Activated gamma-delta T cell treated with Interleukin-2 at 50 U/mL for 16 hours (primary cell): ENCODE measurements around the gene NEU3.
A peak's percentile ranks its signal among the peaks of the same experiment; 100 is the strongest.
"Not testable (repeated sequence)": the region's sequence is repeated elsewhere in the genome, so short reads cannot be mapped to it uniquely, and the experiment has no call there.

Experiments used
- DNase-seq: peaks from one replicate; pipeline ENCODE4 v3.0.0-alpha.2; 2020

NEU3 gene

DNA sequence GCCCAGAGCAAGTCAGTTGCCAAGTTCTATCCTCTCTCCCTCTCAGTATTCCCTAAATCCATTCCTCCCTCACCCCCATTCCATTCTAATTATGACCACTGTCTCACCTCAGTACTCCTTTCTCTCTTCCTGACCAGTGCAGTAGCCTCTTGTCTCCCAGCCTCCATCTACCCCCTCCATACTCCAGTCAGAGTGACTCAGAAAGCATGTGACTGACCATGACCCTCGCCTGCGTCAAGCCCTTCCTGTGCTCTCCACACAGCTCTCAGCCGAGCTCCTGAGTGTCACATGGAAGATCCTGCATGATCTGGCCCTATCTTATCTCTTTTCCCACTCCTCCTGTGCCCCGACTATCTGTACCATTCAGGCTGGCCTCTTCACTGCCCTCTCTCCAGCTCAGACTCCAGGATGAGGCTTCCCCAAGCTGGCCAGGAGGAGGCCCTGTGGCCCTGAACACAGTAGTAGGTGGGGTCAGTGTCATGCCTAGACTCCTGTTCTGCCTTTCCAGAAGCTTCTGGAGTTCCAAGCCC is 42.6 kb downstream of the NEU3 start:
- no peak for DNase-seq

- peak; percentile 59 for DNase-seq
Observed at GRCh38 chr11:75031771-75032549, 43.2 kb downstream of the NEU3 start.

- DNase-seq, result no peak
Observed at GRCh38 chr11:75032550-75032935, 43.8 kb downstream of the NEU3 start.

DNA sequence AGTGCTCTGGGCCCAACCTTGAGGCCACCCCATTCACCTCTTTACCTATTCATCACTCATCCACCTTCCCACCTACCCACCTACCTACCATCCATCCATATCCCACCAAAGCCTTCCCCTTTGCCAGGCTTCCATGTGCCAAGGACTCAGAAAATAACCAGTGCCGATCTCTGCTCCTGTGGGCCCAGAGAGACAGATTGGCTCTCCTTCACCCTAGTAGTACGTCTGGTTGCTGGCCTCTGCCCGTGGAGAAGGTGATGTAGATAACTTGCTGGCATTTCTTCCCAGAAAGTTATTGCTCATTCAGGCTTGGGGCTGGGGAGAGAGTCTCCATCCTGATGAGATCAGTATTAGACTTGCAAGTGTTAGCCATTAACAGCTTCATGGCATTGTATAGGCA is 45.2 kb downstream of the NEU3 start:
- DNase-seq, result no peak

DNA sequence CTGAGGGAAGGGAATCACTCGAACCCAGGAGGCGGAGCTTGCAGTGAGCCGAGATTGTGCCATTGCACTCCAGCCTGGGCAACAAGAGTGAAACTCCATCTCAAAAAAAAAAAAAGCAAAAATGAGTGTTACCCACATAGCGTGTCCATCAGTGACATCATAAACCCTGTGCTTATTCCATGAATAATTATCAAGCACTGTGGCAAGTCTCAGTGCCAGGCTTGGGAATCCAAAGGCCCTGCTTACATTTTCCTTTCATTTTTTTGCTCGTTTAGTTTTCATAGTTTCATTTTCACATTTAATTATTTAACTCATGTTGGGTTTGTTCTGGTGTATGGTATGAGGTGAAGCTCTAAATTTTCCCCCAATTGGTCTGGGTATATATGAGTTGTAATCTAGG is 46.5 kb downstream of the NEU3 start:
- no peak for DNase-seq

DNA sequence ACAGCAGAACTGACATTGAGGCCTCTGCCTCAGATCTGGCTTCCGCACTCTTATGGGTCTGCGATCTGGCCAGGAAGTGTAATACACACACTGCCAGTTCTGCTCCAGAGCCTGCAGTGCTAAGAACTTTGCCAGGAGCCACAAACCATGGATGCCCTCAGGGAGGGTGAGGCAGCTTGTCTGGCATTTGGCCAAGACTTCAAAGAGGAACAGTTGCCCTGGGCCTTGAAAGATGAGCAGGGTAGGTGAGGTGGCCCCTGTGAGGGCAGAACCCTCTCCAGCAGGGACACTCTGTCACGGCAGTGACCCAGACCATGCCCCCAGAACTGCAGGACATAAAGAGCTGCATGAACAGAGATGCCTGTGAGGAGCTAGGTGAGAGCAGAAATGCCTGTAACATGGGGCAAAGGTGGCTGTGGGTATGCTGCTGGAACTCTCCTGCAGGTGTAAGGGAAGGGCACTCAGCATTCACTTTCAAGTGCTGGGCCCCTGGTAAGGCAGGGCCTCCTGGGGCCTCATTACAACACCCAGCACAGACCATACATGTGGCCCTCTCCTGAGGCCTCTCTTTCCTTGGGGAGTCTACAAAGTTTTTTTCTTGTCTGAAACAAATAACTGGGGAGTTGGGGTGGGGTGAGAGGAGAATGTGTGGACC is 47.3 kb downstream of the NEU3 start:
- DNase-seq, result no peak

DNA sequence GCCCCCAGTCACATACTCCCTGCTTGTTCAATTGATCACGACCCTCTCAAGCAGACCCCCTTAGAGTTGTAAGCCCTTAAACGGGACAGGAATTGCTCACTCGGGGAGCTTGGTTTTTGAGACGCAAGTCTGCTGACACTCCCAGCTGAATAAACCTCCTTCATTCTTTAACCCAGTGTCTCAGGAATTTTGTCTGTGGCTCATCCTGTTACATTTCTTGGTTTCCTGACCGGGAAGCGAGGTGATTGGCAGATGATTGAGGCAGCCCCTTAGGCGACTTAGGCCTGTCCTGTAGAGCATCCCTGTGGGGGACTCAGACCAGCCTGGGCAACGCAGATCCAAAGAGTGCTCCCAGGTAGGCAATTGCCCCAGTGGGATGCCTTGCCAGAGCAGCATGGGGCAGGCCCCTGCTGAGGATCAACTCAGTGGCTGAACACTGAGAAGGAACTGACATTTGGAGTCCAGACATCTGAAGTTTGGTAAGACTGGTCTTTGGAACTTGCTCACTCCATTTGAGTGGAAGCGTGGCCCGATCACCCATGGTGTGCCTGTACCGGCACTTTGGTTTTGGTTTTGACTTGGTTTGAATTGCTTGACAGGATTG is 51.5 kb downstream of the NEU3 start:
- no peak for DNase-seq

GRCh38 chr11:75041263-75041662 is 52.5 kb downstream of the NEU3 start:
- no peak for DNase-seq

DNA sequence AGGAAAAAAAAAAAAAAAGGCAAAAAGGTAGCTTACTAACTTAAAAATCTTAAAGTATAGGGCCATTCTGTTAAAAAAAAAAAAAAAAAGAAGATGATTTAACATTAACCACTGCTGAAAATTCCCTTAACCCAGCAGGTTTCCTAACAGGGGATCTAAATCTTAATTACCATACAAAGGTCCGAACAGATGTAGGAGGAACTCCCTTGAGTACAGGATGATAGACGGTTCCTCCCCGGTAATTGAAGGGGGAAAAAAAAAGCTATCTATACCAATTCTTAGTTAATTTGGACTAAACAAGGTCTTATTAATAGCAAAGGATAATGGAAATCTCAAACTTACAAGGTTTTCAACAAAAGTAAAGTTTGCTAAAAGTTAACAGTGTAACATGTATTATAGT is 53.1 kb downstream of the NEU3 start:
- DNase-seq, result not testable (repeated sequence)

- not testable (repeated sequence) for DNase-seq
Observed at GRCh38 chr11:75044381-75045170, 55.8 kb downstream of the NEU3 start.

DNA sequence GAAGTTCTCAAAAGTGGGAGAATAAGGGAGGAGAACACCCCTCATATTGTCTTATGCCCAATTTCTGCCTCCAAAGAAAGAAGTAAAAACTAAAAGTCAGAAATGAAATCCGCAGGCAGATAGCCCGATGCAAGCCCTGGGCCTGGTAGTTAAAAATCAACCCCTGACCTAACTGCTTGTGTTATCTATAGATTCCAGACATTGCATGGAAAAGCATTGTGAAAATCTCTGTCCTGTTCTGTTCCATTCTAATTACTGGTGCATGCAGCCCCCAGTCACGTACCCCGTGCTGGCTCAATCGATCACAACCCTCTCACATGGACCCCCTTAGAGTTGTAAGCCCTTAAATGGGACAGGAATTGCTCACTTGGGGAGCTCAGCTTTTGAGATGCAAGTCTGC is 57.9 kb downstream of the NEU3 start:
- DNase-seq, result not testable (repeated sequence)

DNA sequence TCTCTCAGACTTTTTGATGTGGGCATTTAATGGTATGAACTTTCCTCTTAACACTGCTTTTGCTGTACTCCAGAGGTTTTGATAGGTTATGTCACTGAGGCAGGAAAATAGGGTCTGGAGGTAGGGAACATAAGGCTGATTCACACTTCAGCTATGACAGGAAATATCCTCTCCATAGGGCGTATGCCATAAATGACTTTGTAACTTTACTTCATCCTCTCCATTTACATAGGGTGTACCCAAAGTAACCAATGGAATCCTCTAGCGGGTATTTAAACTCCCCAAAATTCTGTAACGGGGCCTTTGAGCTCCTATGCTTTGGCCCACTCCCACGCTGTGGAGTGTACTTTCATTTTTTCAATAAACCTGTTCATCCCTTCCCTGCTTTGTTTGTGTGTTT is 58.5 kb downstream of the NEU3 start:
- DNase-seq, result no peak

DNA sequence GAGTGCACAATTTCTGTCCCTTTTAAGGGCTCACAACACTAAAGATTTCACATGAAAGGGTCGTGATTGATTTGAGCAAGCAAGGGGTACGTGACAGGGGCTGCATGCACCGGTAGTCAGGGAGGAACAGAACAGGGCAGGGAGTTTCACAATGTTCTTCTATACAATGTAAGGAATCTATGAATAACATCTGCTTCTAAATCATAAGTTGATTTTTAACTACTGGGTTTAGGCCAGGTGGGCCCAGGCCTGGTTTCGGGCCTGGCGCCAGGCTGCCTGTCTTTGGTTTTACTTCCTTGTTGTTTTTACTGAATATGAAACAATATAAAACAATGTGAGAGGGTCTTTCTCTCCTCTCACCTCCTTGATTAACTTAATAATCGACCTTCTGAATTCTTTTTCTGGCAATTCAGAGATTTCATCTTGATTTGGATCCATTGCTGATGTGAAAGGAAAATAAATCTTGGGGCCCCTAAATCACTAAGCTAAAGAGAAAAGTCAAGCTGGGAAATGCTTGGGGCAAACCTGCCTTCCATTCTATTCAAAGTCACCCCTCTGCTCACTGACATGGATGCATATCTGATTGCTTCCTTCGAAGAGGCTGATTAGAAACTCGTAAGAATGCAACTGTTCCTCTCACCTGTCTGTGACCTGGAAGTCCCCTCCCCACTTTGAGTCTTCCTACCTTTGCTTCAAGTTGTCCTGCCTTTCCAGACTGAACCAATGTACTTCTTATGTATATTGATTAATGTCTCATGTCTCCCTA is 61.0 kb downstream of the NEU3 start:
- DNase-seq, result not testable (repeated sequence)

- DNase-seq, result no peak
Observed at GRCh38 chr11:75050516-75050915, 61.8 kb downstream of the NEU3 start.

DNA sequence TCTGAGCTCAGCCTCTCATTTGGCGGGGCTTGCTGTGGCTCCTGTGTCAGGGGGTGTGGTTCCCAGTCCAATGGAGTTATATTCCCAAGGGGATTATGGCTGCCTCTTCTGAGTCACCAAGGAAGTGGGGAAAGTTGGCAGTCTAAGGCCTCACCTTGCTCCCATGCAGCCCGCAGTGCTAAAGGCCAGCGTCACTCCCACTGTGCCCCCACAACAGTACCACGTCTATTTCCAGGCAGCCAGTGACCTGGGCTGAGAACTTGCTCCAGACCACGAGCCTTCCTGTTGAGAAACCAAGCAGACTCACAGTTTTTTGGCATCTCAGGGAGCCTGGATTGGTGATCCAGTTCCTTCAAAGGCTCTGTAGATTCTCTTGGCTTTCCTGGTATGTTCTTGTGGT is 62.3 kb downstream of the NEU3 start:
- DNase-seq, result no peak

DNA sequence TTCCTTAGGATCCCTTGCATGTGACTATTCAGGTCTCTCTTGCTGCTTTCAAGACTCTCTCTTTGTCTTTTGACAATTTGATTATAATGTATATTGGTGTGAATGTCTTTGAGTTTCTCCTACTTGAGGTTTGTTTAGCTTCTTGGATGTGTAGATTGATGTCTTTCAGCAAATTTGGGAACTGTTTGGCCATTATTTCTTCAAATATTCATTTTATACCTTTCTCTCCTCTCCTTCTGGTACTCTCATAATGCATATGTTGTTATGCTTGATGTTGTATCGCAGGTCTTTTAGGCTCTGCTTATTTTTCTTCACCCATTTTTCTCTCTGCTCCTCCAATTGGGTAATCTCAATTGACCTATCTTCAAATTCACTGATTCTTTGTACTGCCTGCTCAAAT is 63.7 kb downstream of the NEU3 start:
- DNase-seq, result no peak

DNA sequence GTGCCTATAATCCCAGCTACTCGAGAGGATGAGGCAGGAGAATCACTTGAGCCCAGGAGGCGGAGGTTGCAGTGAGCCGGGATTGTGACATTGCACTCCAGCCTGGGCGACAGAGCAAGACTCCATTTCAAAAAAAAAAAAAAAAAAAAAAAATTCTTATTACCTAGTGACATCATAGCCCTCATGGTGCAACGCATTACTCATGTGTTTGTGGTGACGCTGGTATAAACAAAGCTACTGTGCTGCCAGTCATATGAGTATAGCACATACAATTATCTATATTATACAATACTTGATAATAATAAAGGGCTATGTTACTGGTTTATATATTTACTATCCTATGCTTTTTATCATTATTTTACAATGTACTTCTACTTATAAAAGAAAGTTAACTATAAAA is 66.8 kb downstream of the NEU3 start:
- no peak for DNase-seq

GRCh38 chr11:75056814-75057213 is 68.1 kb downstream of the NEU3 start:
- no peak for DNase-seq

- DNase-seq, result no peak
Observed at GRCh38 chr11:75059299-75059698, 70.6 kb downstream of the NEU3 start.

- no peak for DNase-seq
Observed at GRCh38 chr11:75063741-75064314, 75.1 kb downstream of the NEU3 start.

GRCh38 chr11:75066061-75066460 is 77.3 kb downstream of the NEU3 start:
- no peak for DNase-seq
